GM18502 (cell line): Measurements from ENCODE around the gene CILP2.

Experiments used
- ATAC-seq: cut with Tn5 transposase; IDR thresholded peaks from one replicate; pipeline ENCODE4 v1.9.1; 2021; ENCODE audit warnings: mild to moderate bottlenecking; ENCODE audit not compliant: unreplicated experiment, poor library complexity

The CILP2 gene, protein sequence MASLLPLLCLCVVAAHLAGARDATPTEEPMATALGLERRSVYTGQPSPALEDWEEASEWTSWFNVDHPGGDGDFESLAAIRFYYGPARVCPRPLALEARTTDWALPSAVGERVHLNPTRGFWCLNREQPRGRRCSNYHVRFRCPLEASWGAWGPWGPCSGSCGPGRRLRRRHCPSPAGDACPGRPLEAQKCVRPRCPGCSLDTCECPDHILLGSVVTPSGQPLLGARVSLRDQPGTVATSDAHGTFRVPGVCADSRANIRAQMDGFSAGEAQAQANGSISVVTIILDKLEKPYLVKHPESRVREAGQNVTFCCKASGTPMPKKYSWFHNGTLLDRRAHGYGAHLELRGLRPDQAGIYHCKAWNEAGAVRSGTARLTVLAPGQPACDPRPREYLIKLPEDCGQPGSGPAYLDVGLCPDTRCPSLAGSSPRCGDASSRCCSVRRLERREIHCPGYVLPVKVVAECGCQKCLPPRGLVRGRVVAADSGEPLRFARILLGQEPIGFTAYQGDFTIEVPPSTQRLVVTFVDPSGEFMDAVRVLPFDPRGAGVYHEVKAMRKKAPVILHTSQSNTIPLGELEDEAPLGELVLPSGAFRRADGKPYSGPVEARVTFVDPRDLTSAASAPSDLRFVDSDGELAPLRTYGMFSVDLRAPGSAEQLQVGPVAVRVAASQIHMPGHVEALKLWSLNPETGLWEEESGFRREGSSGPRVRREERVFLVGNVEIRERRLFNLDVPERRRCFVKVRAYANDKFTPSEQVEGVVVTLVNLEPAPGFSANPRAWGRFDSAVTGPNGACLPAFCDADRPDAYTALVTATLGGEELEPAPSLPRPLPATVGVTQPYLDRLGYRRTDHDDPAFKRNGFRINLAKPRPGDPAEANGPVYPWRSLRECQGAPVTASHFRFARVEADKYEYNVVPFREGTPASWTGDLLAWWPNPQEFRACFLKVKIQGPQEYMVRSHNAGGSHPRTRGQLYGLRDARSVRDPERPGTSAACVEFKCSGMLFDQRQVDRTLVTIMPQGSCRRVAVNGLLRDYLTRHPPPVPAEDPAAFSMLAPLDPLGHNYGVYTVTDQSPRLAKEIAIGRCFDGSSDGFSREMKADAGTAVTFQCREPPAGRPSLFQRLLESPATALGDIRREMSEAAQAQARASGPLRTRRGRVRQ

DNA sequence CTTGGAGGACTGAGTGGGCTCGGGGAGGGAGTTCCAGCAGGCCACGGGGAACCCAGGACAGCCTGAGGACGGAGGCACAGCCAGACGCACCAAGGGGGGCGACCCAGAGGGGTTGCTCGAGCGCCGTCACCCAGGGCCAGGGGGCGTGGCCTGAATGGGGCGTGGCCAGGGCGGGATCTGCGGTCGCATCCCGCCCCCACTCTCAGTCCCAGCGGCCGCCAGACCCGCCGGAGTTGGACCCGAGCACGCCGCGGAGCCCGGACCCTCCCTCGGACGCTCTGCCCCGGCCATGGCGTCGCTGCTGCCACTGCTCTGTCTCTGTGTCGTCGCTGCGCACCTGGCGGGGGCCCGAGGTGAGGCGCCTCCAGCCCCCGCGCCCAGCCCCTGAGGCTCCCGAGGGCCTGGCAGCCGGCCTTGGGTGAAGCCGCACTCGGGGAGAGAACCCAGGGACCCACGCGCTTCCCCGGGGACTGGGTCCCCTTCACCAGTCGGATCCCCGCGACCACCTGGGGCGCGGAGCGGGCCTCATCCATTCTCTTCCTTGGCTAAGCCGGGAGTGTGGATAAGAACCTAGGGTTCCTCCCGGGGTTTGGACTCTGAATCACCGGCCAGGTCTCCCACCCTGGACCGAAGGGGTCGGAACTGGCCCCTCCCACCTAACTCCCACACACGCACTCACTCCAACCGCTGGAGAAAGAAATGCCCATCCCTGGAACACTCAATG, at the start of gene CILP2:
CILP2 (plus strand) TSS at position 205 of the 724 bp plus-strand sequence; CDS start at position 290, 85 bp downstream.
- ATAC-seq, result no peak

DNA sequence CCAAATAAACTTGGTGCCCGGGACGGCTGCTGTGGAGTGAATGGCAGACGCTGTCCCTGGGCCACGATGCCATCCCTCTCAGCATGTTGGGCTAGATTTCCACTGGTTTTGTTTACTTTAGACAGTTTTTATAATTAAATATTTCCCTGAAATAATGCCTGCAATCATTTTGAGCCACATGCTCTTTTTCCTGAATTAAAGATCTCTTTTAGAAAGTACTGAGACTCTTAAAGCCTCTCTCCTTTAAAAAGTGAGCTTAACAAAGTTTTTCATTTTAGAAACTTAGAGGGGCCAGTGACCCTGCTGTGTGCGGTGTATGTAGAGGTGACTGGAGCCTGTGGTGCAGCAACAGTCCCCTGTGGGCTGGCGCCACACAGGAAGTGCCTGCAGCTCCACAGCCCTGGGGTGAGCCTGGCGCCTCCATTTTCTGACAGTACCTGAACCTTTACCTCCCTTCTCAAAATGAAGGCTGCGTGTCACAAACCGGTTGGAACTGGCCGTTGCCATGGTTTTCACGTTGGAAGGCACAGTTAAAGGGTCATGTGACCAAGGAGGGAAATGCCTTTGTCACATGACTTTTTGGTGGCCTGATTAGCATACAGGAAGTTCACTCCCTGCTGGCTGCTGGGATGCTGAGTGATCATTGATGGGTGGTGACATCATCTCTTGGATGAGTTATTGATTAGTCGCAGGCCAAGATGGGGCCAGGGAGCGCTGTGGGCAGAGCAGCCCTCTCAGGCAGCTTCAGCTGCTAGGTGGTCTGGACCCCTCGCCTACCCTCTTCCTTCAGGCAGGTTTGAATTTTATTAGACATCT, 49.0 kb upstream of the CILP2 start:
- ATAC-seq, result peak; percentile 66

DNA sequence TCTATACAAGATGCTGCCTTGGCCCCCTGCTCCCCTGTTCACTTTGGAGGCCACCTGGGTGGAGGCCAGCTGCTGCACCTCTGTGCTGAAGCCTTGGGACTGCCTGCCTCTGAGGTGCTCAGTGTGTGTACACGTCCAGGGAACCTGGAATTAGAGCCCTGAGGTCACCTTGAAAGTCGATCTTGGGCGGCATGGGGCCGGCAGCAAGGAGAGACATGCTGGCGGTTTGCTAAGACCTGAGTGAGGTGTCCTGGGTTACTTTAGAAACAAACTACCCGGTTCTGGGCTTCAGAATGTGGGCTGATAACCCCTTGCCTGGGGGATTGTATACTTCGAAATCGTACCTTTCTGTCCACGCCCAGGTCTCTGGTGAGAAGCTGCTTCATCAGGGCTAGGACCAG, 48.3 kb upstream of the CILP2 start:
- no peak for ATAC-seq

DNA sequence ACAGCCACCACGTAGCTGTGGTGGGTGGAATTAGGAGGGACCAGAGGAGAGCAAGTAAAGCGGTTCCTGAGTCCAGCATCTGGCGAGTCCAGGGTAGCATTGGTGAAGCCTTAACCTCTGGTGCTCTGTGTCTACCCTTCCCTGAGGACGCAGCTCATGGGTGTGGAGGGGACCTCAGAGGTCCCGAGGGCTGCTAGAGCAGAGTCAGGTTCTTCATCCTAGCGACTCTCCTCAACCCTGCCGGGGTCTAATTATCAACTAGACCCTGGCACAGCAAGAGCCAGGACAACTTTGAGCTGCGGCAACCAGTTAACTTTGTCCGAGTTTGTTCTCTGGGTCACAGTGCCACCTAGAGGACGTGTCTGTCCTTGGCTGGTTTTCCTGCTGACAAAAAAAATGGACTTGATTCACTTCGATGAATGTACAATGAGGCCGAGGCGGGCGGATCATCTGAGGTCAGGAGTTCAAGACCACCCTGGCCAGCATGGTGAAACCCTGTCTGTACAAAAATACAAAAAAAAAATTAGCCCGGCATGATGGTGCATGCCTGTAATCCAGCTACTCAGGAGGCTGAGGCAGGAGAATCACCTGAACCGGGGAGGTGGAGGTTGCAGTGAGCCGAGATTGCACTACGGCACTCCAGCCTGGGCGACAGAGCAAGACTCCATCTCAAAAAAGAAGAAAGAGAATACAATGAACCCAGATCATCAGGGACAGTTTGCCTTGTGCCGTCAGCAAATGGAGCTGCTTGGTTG, 47.7 kb upstream of the CILP2 start:
- ATAC-seq, result peak; percentile 43

DNA sequence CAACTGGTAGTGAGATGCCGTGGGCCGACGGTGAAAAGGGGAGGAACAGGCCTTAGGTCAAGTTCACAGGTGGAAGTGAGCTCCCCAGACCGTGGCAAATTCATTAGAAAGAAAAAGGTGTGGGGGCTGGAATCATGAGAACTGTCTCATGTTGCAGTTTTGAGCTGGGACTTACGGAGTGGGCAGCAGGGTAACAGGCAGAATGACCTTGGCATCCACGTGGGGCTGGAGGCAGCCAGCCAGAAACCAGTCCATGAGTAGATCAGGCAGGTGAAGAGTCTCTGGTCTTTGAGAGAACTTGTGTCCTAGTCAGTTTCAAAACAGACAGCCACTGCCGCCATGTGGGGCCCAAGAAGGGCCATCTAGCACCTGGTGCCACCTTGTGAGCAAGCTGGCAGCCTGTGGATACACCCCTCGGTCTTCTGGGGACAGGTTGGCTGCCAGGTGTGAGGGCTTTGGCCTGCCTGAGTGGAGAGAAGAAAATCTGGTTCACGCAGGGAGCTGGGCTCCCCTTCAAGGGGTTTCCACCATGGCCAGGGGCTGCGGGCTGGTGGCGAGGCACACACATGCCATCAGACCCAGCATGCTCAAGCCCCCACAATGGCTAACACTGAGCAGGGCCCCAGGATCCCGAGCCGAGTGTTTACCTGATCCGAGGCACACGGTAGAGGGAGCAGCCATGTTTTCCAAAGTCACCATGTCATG, 46.6 kb upstream of the CILP2 start:
- ATAC-seq, result no peak

DNA sequence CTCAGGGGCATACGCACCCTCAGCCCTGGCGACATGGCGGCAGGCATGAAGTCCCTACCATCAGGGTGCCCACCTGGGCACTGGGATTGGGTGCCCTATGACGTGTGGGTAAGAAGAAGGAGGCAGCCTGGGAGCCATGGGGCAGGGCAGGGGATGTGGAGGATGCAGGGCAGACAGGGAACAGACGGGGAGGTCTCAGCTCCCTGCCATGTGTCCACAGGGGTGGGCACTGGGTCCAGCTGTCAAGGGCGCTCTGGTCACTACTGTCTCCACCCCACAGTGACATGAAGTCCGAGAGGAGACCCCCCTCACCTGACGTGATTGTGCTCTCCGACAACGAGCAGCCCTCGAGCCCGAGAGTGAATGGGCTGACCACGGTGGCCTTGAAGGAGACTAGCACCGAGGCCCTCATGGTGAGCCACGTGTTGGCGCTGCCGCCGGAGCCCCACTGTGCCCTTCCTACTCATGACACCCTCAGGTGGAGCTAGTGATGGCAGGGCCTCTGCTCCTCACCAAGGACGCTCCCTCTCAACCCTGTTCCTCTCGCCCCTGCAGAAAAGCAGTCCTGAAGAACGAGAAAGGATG, 45.9 kb upstream of the CILP2 start:
- ATAC-seq, result no peak

DNA sequence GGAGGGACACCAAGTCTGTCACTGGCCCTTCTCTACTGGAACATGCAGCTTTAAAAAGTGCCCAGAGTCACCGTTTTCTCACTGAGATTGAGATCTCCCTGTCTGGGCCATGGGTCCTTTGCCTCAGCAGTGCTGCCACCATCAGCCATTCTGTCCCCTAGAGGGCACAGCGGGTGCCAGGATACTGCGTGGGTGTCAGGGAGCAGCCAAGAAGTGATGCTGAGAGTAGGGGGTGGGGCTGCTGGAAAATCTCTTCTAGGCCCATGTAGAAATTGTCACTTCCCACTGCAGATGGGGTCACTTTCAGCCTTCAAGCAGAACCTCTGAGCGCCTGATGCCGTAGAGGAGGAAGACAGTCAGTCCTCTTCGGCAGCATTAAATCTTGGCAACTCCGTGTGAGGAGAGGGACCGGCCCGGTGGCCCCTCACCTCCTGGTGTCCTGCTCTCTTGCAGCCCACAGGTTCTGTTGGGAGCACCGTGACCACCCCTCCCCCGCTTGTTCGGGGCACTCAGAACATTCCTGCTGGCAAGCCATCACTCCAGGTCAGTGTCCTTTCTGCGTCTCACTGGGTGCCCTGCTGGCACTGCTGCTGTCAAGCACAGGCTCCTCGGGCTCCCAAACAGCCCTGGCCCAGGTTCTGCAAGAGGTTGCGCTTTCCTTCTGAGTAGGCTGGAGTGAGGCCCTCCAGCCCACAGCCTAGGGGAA, 44.1 kb upstream of the CILP2 start:
- no peak for ATAC-seq

DNA sequence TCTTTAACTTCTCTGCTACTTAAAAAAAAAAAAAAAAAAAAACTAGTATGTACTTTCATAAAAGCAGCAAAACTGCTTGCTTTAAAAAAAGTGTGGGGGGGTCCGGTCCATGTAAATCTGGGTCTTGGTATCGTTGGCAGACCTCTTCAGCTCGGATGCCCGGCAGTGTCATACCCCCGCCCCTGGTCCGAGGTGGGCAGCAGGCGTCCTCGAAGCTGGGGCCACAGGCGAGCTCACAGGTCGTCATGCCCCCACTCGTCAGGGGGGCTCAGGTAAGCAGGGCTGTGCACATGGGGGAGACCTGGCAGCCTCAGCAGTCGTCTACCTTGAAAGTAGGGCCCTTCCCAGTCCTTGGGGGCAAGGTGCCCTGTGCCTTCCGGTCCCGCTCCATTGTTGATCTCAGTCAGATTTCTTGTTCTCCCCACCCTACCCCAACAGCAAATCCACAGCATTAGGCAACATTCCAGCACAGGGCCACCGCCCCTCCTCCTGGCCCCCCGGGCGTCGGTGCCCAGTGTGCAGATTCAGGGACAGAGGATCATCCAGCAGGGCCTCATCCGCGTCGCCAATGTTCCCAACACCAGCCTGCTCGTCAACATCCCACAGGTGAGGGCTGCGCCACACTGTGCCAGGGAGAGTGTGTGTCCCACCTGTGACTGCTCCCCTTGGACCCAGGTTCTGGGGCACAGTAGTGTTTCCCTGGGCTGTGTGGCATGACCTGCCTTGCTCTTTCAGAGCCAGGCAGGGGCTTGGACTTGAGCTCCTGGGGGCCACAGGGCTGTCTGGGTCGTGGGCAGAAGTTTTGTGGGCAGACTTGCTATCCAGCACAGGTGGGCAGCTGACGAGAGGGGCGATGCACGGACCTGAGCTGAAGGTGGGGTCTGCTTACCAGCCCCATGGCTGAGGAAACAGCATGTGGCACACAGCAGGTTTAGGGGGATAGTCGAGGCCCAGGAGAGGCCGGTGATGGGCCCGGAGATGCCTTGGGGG, 42.2 kb upstream of the CILP2 start:
- no peak for ATAC-seq

DNA sequence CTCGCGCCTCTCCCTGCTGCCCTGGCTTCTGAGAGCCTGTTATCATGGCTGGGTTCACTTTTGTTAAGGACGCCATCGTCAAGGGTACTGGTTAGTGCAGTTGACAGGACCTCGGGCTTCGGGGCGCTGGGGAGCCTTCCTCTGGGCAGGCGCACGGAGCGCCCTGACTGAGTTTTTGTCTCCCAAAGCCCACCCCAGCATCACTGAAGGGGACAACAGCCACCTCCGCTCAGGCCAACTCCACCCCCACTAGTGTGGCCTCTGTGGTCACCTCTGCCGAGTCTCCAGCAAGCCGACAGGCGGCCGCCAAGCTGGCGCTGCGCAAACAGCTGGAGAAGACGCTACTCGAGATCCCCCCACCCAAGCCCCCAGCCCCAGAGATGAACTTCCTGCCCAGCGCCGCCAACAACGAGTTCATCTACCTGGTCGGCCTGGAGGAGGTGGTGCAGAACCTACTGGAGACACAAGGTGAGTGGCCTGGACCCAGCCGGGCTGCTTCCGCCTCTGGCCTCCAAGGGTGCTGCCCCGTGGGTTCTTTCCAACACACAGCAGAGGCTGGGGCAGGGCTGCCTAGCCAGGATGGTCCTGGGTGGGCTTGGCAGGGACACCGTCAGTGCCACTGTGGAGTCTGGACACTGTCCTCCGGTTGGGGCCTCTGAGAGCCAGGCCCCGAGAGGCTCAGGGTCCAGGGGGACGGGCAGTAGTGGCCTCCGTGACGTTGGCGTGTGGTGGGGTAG, 39.6 kb upstream of the CILP2 start:
- ATAC-seq, result no peak

DNA sequence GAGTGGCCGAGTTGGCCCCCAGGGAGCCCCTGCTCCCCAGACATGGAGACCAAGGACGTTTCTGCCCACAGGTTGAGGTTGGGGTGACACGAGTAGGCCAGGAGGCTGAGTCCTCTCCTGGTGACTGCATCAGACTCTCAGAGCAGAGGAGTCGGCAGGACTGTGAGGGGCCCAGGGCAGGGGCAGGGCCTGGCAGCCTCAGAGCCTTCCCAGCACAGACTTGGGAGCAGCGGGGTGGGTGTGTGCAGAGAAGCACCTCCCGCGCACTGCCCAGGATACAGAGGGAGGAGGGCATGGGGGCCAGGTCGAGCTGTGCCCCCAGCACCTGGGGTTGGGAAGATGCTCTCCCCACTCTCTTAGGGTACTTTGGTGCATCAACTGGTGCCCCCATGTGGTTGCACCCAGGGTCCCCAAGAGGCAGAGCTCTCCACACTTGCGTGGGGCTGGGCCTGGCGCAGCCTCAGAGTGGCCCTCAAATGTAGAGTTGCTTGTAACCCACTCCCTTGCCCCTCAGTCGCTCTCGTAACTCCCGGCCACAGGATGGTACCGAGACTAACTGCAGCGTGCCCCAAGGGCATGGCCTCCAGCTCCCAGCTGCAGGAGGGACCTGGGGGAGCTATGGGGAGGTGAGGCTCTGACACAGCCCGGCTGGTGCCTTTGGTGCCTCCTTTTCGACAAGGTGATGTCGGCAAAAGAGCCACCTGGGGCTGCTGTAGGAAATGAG, 38.6 kb upstream of the CILP2 start:
- no peak for ATAC-seq

DNA sequence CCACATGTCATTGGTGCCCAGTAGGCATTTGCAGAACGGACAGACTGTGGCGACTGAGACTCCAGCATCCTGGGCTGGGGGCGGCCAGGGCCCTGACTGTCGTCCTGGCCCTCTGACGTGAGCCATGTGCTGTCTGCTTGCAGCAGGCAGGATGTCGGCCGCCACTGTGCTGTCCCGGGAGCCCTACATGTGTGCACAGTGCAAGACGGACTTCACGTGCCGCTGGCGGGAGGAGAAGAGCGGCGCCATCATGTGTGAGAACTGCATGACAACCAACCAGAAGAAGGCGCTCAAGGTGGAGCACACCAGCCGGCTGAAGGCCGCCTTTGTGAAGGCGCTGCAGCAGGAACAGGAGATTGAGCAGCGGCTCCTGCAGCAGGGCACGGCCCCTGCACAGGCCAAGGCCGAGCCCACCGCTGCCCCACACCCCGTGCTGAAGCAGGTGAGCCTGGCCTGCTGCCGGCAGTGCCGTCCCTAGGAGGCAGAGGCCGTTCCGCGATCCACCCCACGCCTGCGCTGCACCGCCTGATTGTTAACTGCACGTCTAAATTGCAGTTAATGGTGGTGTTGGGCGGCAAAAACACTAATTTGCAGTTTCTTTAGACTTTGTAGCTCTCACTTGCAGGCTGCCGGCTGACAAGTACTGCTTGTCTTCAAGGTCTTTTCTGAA, 37.0 kb upstream of the CILP2 start:
- no peak for ATAC-seq

DNA sequence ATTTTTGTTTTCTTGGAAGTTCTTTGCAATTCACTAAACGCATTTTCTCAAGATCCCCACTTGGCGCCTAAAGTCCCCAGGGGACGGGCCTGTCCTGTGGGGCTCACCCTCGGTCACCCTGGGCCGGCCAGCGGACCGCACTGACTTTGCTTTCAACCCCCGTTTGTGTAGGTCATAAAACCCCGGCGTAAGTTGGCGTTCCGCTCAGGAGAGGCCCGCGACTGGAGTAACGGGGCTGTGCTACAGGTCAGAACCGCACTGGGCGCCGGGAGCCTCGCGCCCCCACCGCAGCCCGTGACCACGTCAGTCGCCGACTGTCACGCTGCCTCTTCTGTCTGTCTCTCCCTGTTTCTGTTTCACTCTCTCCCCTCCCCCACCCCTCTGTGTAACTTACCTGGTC, 36.3 kb upstream of the CILP2 start:
- ATAC-seq, result no peak

DNA sequence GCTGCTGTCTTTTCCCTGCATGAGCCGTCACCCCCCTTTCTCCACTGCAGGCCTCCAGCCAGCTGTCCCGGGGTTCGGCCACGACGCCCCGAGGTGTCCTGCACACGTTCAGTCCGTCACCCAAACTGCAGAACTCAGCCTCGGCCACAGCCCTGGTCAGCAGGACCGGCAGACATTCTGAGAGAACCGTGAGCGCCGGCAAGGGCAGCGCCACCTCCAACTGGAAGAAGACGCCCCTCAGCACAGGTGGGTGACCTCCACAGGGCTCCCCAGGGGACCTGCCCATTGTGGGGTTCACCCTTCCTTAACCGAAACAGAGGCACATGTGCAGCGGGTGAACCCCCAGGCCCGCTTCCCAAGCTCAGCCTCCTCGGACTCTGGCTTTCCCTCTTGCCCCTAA, 35.8 kb upstream of the CILP2 start:
- ATAC-seq, result no peak
